Fibroblast of upper back skin (primary cell): ENCODE results near the gene MUC20.
"Not testable (repeated sequence)": the region's sequence is repeated elsewhere in the genome, so short reads cannot be mapped to it uniquely, and the experiment has no call there.

Experiments used
- DNase-seq: peaks from one replicate; pipeline ENCODE4 v3.0.0-alpha.2; 2013

MUC20 gene

GRCh38 chr3:195720831-195721506 is at the start of gene MUC20:
Gene MUC20 (plus strand): TSS chr3:195720978. CDS start chr3:195721008, 30 bp downstream.
- DNase-seq, result not testable (repeated sequence)

GRCh38 chr3:195671283-195671682 is 49.5 kb upstream of the MUC20 start:
- DNase-seq, result not testable (repeated sequence)

GRCh38 chr3:195673711-195674110 is 47.1 kb upstream of the MUC20 start:
- DNase-seq, result not testable (repeated sequence)

GRCh38 chr3:195678391-195679015 is 42.3 kb upstream of the MUC20 start:
- DNase-seq, result not testable (repeated sequence)

- not testable (repeated sequence) for DNase-seq
Observed at GRCh38 chr3:195680690-195681089, 40.1 kb upstream of the MUC20 start.

GRCh38 chr3:195681458-195682103 is 39.2 kb upstream of the MUC20 start:
- DNase-seq, result not testable (repeated sequence)

GRCh38 chr3:195682104-195682742 is 38.6 kb upstream of the MUC20 start:
- DNase-seq, result not testable (repeated sequence)

- DNase-seq, result not testable (repeated sequence)
Observed at GRCh38 chr3:195683722-195684526, 36.9 kb upstream of the MUC20 start.

GRCh38 chr3:195684527-195685257 is 36.1 kb upstream of the MUC20 start:
- not testable (repeated sequence) for DNase-seq

GRCh38 chr3:195686537-195687208 is 34.1 kb upstream of the MUC20 start:
- not testable (repeated sequence) for DNase-seq

- DNase-seq, result not testable (repeated sequence)
Observed at GRCh38 chr3:195687209-195687760, 33.5 kb upstream of the MUC20 start.

- not testable (repeated sequence) for DNase-seq
Observed at GRCh38 chr3:195688471-195689183, 32.2 kb upstream of the MUC20 start.

GRCh38 chr3:195689184-195690070 is 31.4 kb upstream of the MUC20 start:
- not testable (repeated sequence) for DNase-seq

- no peak for DNase-seq
Observed at GRCh38 chr3:195690951-195691350, 29.8 kb upstream of the MUC20 start.

GRCh38 chr3:195691596-195692353 is 29.0 kb upstream of the MUC20 start:
- not testable (repeated sequence) for DNase-seq

- DNase-seq, result no peak
Observed at GRCh38 chr3:195692354-195692685, 28.5 kb upstream of the MUC20 start.

- no peak for DNase-seq
Observed at GRCh38 chr3:195692781-195693427, 27.9 kb upstream of the MUC20 start.
